Measurements from ENCODE around the gene ACACB.

ACACB gene

DNA sequence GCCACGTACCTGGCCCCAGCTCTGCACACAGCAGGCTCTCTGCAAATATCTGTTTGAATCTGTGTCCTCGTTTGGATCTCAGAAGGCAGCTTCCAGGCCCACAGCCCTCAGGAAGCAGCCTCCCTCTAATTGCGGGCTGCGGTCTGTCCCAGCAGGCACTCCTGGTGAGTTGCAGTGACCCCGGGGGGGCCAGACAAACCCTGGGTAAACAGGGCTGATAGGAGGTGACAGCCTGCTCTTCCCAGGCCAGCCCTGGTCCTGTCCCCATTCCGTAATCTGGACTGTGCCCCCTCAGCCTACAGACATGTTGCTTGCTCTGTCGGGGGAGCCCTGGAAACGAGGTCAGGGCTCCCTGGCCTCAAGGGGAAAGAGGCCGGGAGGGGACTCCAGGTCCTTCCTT, 190.7 kb downstream of the ACACB start:
- DNase-seq: no peak

GRCh38 chr12:109308534-109309380, 192.4 kb downstream of the ACACB start, which contains the start of gene FOXN4:
Gene FOXN4, minus strand, starts transcription at chr12:109309284. Its CDS starts 963 bp downstream, at chr12:109308321.
- no peak for DNase-seq

- DNase-seq: no peak
Measured at GRCh38 chr12:109309381-109310246, 193.2 kb downstream of the ACACB start.

DNA sequence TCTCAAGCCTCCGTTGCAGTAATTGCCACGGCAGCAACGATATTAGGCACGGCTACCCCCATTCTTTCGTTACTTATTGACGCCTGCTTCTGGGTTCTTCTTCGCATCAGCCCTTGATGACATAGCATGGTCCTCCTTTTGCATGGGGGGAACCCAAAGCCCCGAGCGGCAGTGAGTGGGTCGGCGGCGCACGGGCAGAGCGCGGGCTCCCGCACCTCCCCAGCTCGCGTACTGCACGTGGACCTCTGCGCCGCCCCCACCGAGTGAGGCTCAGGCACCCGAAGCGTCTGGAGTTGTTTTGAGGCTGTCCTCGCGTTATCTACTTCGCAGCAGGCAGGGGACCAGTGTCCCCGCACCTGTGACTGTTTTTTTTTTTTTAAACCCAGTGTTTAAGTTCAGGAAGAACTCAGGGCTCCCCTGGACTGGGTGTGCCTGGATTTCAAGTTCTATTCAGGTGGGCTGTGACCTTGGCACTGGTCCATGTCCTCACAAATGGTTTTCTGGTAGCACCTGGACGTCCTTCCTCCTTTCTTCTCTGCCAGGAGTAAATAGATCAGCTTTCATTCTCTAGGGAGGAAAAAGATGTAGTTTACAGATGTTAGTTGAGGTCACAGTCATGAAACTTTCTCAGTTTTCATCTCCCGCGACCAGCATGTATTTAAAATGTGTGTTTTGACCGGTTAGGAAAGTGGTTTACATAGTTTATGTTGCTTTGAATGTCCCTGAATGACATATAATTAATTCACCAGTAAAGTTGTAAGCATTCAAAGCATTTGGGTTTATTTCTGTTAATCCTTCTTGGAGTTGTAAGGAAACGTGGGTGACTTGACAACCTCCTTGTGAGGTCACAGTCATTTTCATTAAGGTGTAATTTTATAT, 194.1 kb downstream of the ACACB start:
- DNase-seq: no peak
